WTC11 (cell line): ENCODE results near the gene NFS1. TPM values are rescaled to one million over a fixed set of nuclear protein-coding genes. Genes with fewer than 3 reads are reported as not detected.
"Not testable (repeated sequence)": the region's sequence is repeated elsewhere in the genome, so short reads cannot be mapped to it uniquely, and the experiment has no call there.

Experiments used
- ATAC-seq: fragments of 200-7000 bp; cut with Tn5 transposase; 2 replicates; pipeline ENCODE4 v1.10.0; 2021; ENCODE audit warnings: mild to moderate bottlenecking, moderate library complexity
- CTCF ChIA-PET: fragments of 300-600 bp; sonication (Branson Sonifier 250); formaldehyde crosslinking; loops from one replicate; lab custom pipeline; 2021; ENCODE audit warnings: antibody characterized with exemption; lab: Charles Lee
- POLR2A ChIA-PET: fragments of 350-600 bp; sonication (Branson Sonifier 250); formaldehyde crosslinking; loops from one replicate; lab custom pipeline; 2021; ENCODE audit warnings: antibody characterized with exemption; lab: Charles Lee
- DNase-seq: peaks from one replicate; pipeline ENCODE4 v3.0.0; 2021; ENCODE audit warnings: low spot score
- H3K27ac Mint-ChIP-seq: 2 replicates; pipeline ENCODE4 v1.8.0; 2021; ENCODE audit warnings: mixed read lengths
- H3K27me3 Mint-ChIP-seq: 2 replicates; pipeline ENCODE4 v1.8.0; 2021; ENCODE audit warnings: low read depth, mild to moderate bottlenecking, moderate library complexity, mixed read lengths
- H3K36me3 Mint-ChIP-seq: 2 replicates; pipeline ENCODE4 v1.8.0; 2021; ENCODE audit warnings: mixed read lengths
- H3K4me1 Mint-ChIP-seq: 2 replicates; pipeline ENCODE4 v1.8.0; 2022; ENCODE audit warnings: mixed read lengths
- H3K4me3 Mint-ChIP-seq: 2 replicates; pipeline ENCODE4 v1.8.0; 2021; ENCODE audit warnings: mild to moderate bottlenecking, moderate library complexity, mixed read lengths
- H3K9me3 Mint-ChIP-seq: 2 replicates; pipeline ENCODE4 v1.8.0; 2021; ENCODE audit warnings: mixed read lengths
- CBFB ChIP-seq: sonication (generic); formaldehyde crosslinking; IDR thresholded peaks from 2 replicates; pipeline ENCODE4 v1.8.1; 2022; ENCODE audit warnings: mild to moderate bottlenecking, low read depth, missing genetic modification reagents
- CREB1 ChIP-seq: sonication (generic); formaldehyde crosslinking; IDR thresholded peaks from 2 replicates; pipeline ENCODE4 v1.8.0; 2023; ENCODE audit warnings: mild to moderate bottlenecking, missing genetic modification reagents
- E2F1 ChIP-seq: sonication (generic); formaldehyde crosslinking; IDR thresholded peaks from 2 replicates; pipeline ENCODE4 v1.8.0; 2022; ENCODE audit warnings: mild to moderate bottlenecking, missing genetic modification reagents
- E2F4 ChIP-seq: sonication (generic); formaldehyde crosslinking; IDR thresholded peaks from 2 replicates; pipeline ENCODE4 v1.8.1; 2022; ENCODE audit warnings: low read depth, mild to moderate bottlenecking, moderate library complexity, missing genetic modification reagents, borderline replicate concordance
- ETV6 ChIP-seq: sonication (generic); formaldehyde crosslinking; IDR thresholded peaks from 2 replicates; pipeline ENCODE4 v1.8.1; 2022; ENCODE audit warnings: mild to moderate bottlenecking, missing genetic modification reagents
- GTF2I ChIP-seq: fragments of 250-450 bp; sonication (Bioruptor Pico); conservative IDR thresholded peaks from 2 replicates; pipeline ENCODE4 v1.4.0; 2021; ENCODE audit warnings: mild to moderate bottlenecking
- MLX ChIP-seq: sonication (generic); formaldehyde crosslinking; IDR thresholded peaks from 2 replicates; pipeline ENCODE4 v1.8.1; 2023; ENCODE audit warnings: mild to moderate bottlenecking, missing genetic modification reagents, moderate library complexity
- MYBL2 ChIP-seq: sonication (generic); formaldehyde crosslinking; IDR thresholded peaks from 2 replicates; pipeline ENCODE4 v1.8.1; 2023; ENCODE audit warnings: mild to moderate bottlenecking, moderate library complexity, missing genetic modification reagents
- PREB ChIP-seq: sonication (generic); formaldehyde crosslinking; IDR thresholded peaks from 2 replicates; pipeline ENCODE4 v1.8.1; 2022; ENCODE audit warnings: mild to moderate bottlenecking, missing genetic modification reagents, moderate library complexity, borderline replicate concordance
- STAT6 ChIP-seq: sonication (generic); formaldehyde crosslinking; conservative IDR thresholded peaks from 2 replicates; pipeline ENCODE4 v1.8.1; 2023; ENCODE audit warnings: mild to moderate bottlenecking, low read depth, missing genetic modification reagents, moderate library complexity
- TEAD4 ChIP-seq: sonication (generic); formaldehyde crosslinking; IDR thresholded peaks from 2 replicates; pipeline ENCODE4 v1.8.0; 2022; ENCODE audit warnings: mild to moderate bottlenecking, missing genetic modification reagents
- ZMAT4 ChIP-seq: fragments of 250-450 bp; sonication (Bioruptor Pico); IDR thresholded peaks from 2 replicates; pipeline ENCODE4 v1.9.0; 2021; ENCODE audit warnings: mild to moderate bottlenecking
- ZNF425 ChIP-seq: fragments of 250-450 bp; sonication (Bioruptor Pico); conservative IDR thresholded peaks from 2 replicates; pipeline ENCODE4 v1.9.0; 2021; ENCODE audit warnings: mild to moderate bottlenecking
- total RNA-seq: library from RNA; stranded (reverse); gene quantifications from 3 replicates; pipeline ENCODE4 v1.2.3, GENCODE V29; 2021

The NFS1 gene
- total RNA-seq, 1 experiment from 2014 or later: 36.1 TPM

GRCh38 chr20:35708502-35708901, 9.3 kb upstream of the NFS1 start:
- TF ChIP-seq STAT6 (CRISPR knock-in tag): no peak
- no peak for TF ChIP-seq E2F1 (CRISPR knock-in tag)
- TF ChIP-seq GTF2I: no peak
- TF ChIP-seq MYBL2 (CRISPR knock-in tag): no peak
- TF ChIP-seq ZNF425 (CRISPR knock-in tag): no peak
- TF ChIP-seq TEAD4 (CRISPR knock-in tag): no peak
- TF ChIP-seq ZMAT4: no peak
- CTCF ChIA-PET: interaction anchor here (1.1 kb wide), 1 partner anchor 89 kb away, joined by 3 read pairs; no protein-coding TSS in a partner anchor
- H3K36me3 Mint-ChIP-seq: peaks cover 82% of the 10 kb centered on the region
- H3K27me3 Mint-ChIP-seq: no peaks in the 10 kb centered on the region
- no peaks in the 10 kb centered on the region for H3K4me1 Mint-ChIP-seq
- no peak for ATAC-seq
- POLR2A ChIA-PET: interaction anchor here (1.3 kb wide), 1 partner anchor 34 kb away, joined by 8 read pairs; the partner anchor contains the start of gene RBM39
- DNase-seq: no peak
- no peak overlapping the region for H3K27ac Mint-ChIP-seq
- H3K9me3 Mint-ChIP-seq: no peaks in the 10 kb centered on the region
- no peak overlapping the region for H3K4me3 Mint-ChIP-seq

GRCh38 chr20:35706591-35707529, 7.7 kb upstream of the NFS1 start:
- CTCF ChIA-PET, H3K27ac Mint-ChIP-seq, ATAC-seq, H3K9me3 Mint-ChIP-seq, H3K4me3 Mint-ChIP-seq, H3K27me3 Mint-ChIP-seq, H3K4me1 Mint-ChIP-seq, DNase-seq: not testable (repeated sequence)
- peaks cover 76% of the 10 kb centered on the region for H3K36me3 Mint-ChIP-seq
- POLR2A ChIA-PET: interaction anchor here (0.7 to 1.3 kb wide), 3 partner anchors 12 to 35 kb away, joined by 3 to 8 read pairs (median 5); partner anchors contain the start of gene RBM39

- ATAC-seq, H3K27me3 Mint-ChIP-seq, DNase-seq, H3K27ac Mint-ChIP-seq, H3K4me1 Mint-ChIP-seq, H3K4me3 Mint-ChIP-seq, H3K9me3 Mint-ChIP-seq: not testable (repeated sequence)
- peaks cover 66% of the 10 kb centered on the region for H3K36me3 Mint-ChIP-seq
- ChIA-PET POLR2A (interaction anchor here (0.6 to 1.1 kb wide), 2 partner anchors 13 to 251 kb away, joined by 4 to 5 read pairs; no protein-coding TSS in a partner anchor), CTCF (interaction anchor here (0.6 kb wide), 1 partner anchor 25 kb away, joined by 3 read pairs; no protein-coding TSS in a partner anchor)
Observed at GRCh38 chr20:35705894-35706293, 6.7 kb upstream of the NFS1 start.

GRCh38 chr20:35704514-35705261, 5.5 kb upstream of the NFS1 start:
- no peaks in the 10 kb centered on the region for H3K9me3 Mint-ChIP-seq
- no peak overlapping the region for H3K27ac Mint-ChIP-seq
- POLR2A ChIA-PET: interaction anchor here (0.5 to 0.7 kb wide), 2 partner anchors 11 to 118 kb away, joined by 3 read pairs; no protein-coding TSS in a partner anchor
- no peak overlapping the region for H3K4me3 Mint-ChIP-seq
- no peak for ATAC-seq
- DNase-seq: no peak
- H3K36me3 Mint-ChIP-seq: peaks cover 54% of the 10 kb centered on the region
- peaks cover 8% of the 10 kb centered on the region for H3K4me1 Mint-ChIP-seq
- no peaks in the 10 kb centered on the region for H3K27me3 Mint-ChIP-seq
- CTCF ChIA-PET: no interaction called here
- no peak for TF ChIP-seq PREB (CRISPR knock-in tag)
- no peak for TF ChIP-seq E2F4 (CRISPR knock-in tag)
- TF ChIP-seq ETV6 (CRISPR knock-in tag): no peak
- TF ChIP-seq CBFB (CRISPR knock-in tag): no peak
- TF ChIP-seq MLX (CRISPR knock-in tag): no peak
- no peak for TF ChIP-seq CREB1 (CRISPR knock-in tag)
